Measurements from ENCODE around the gene TIAM2. TPM values are rescaled to one million over a fixed set of nuclear protein-coding genes. Genes with fewer than 3 reads are reported as not detected.

The TIAM2 gene
- total RNA-seq, 2 donors from 2014 or later = 5.1 to 6.7 TPM

DNA sequence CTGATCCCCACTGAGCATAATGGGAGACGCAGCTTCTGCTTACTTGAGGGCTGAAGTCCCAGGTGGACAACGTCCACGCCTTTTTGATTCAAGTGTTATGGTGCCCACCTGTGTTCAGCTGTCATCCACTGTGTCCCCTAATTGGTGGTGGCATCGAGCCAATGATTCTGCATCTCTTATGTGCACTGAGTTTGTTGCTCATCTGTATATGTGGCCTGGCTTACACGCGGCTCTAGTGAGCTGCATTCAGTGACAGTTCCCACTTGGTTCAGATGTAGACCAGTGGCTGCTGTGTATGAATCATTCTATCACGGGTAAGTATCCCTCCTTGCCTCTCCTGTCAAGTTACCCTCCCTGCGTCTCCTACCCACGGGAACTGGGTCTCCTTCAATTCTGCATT is 137.5 kb downstream of the TIAM2 start:
- TF ChIP-seq, protein P1, sequence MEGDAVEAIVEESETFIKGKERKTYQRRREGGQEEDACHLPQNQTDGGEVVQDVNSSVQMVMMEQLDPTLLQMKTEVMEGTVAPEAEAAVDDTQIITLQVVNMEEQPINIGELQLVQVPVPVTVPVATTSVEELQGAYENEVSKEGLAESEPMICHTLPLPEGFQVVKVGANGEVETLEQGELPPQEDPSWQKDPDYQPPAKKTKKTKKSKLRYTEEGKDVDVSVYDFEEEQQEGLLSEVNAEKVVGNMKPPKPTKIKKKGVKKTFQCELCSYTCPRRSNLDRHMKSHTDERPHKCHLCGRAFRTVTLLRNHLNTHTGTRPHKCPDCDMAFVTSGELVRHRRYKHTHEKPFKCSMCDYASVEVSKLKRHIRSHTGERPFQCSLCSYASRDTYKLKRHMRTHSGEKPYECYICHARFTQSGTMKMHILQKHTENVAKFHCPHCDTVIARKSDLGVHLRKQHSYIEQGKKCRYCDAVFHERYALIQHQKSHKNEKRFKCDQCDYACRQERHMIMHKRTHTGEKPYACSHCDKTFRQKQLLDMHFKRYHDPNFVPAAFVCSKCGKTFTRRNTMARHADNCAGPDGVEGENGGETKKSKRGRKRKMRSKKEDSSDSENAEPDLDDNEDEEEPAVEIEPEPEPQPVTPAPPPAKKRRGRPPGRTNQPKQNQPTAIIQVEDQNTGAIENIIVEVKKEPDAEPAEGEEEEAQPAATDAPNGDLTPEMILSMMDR (IDR thresholded peaks at IDR 0.05) = no peak
- intact Hi-C loops (cut with DNase I) = no loop called here

DNA sequence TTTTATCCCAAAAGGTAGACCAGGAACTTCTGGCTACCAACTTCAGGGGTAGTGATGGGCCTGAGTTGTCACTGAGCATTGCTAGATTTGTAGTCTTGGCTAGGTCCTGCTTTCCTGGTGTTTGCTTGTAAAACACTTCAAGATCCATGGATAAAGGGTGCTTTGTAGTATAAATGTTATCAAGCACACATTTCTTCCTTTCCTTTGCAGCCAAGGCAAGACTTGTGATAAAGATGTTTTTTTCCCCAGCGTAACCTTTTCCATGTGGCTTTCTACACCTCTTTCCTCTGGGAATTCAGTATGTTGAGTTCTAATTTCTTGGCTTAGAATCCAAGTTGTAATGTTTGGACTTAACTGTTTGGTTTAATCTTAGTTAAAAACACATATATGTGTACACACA is 145.9 kb downstream of the TIAM2 start:
- Histone ChIP-seq H3K4me1 (no peaks in the 10 kb centered on the region), H3K4me3 (no peak overlapping the region), H3K9ac (ENCODE audit: low read depth in 2 of 2, low read length in 2 of 2) (no peak overlapping the region), H3K27ac (no peak overlapping the region), H3K9me3 (no peaks in the 10 kb centered on the region), H3K36me3 (no peaks in the 10 kb centered on the region), H3K27me3 (no peaks in the 10 kb centered on the region)
- TF ChIP-seq, protein P1 (IDR thresholded peaks at IDR 0.05) = no peak
- DNase-seq = no peak
- intact Hi-C loops (cut with DNase I) = no loop called here

More for the DNA sequence above, 137.5 kb downstream of the TIAM2 start:
- H3K4me1 ChIP-seq = no peaks in the 10 kb centered on the region
- H3K4me3 ChIP-seq = no peak overlapping the region
- H3K9ac ChIP-seq (ENCODE audit: low read depth in 2 of 2, low read length in 2 of 2) = no peak overlapping the region
- H3K9me3 ChIP-seq = no peaks in the 10 kb centered on the region
- H3K27me3 ChIP-seq = no peaks in the 10 kb centered on the region
- no peak overlapping the region for H3K27ac ChIP-seq
- DNase-seq = no peak
- no peaks in the 10 kb centered on the region for H3K36me3 ChIP-seq

DNA sequence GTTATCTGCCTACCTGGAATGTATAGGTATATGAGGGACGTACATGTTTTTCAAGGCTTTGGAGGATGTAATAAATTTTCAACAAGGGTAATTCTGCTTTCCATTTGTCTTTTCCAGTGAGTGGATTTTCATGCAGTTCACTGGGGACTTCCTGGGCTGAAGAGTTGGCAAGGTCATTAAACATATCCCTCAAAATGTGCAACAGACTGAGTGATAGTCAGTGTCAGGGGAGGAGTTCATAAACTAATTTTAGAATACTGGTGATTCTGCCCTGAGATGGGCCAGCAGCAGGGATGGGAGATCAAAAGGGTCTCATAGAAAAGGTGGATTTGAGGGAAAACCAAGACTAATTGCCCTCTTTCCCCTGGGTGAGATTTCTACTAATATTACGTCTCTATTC is 146.4 kb downstream of the TIAM2 start:
- H3K4me1 ChIP-seq = no peaks in the 10 kb centered on the region
- DNase-seq = no peak
- H3K36me3 ChIP-seq = no peaks in the 10 kb centered on the region
- TF ChIP-seq, protein P1 (IDR thresholded peaks at IDR 0.05) = no peak
- H3K9me3 ChIP-seq = no peaks in the 10 kb centered on the region
- no peak overlapping the region for H3K27ac ChIP-seq
- intact Hi-C loops (cut with DNase I) = no loop called here
- H3K4me3 ChIP-seq = no peak overlapping the region
- H3K9ac ChIP-seq (ENCODE audit: low read depth in 2 of 2, low read length in 2 of 2) = no peak overlapping the region
- no peaks in the 10 kb centered on the region for H3K27me3 ChIP-seq

DNA sequence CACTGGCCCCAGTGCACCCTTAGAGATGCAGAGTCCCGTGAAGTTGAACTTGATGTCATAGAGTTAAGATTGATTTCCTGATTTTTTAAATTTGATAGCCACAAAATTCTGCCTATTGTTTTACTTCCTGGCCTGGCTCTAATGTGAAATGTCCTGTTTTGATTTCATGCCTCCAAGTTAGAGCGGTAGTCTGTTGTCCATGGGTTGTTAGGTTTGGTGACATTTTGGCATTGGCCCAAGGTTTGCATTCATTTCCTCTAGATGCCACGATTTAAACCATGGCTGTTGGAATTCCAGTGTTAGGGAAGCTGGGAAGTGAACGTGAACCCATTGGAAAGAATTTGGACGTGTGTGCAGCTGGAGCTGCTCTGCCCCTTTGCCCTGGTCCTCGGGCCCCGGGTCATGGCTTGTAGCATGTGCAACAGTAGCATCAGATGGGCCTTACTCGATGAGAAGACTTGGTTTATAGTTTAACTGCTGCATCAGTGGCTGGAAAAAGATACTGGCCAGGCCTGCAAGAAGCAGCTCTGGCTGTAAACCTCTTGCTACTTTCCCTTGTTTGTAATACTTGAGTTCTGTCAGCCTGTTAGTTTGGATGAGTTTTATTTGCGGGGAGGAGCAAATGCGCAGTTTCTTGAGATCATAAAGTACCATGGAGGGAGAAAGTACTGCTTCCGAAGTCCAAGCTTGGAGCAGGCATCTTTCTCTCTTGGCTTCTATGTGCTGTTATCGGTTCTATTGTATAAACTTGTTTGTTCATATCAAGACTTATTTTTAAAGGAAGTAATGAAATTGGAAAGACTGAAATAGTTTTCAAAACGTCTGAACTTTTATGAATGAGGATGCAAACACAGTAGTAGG is 147.3 kb downstream of the TIAM2 start:
- no peaks in the 10 kb centered on the region for H3K36me3 ChIP-seq
- no peaks in the 10 kb centered on the region for H3K4me1 ChIP-seq
- intact Hi-C loops (cut with DNase I) = no loop called here
- no peaks in the 10 kb centered on the region for H3K9me3 ChIP-seq
- no peak overlapping the region for H3K9ac ChIP-seq (ENCODE audit: low read depth in 2 of 2, low read length in 2 of 2)
- H3K27ac ChIP-seq = peak overlapping the region; percentile 20
- H3K4me3 ChIP-seq = no peak overlapping the region
- DNase-seq = no peak
- TF ChIP-seq, protein P1 (IDR thresholded peaks at IDR 0.05) = no peak
- no peaks in the 10 kb centered on the region for H3K27me3 ChIP-seq

DNA sequence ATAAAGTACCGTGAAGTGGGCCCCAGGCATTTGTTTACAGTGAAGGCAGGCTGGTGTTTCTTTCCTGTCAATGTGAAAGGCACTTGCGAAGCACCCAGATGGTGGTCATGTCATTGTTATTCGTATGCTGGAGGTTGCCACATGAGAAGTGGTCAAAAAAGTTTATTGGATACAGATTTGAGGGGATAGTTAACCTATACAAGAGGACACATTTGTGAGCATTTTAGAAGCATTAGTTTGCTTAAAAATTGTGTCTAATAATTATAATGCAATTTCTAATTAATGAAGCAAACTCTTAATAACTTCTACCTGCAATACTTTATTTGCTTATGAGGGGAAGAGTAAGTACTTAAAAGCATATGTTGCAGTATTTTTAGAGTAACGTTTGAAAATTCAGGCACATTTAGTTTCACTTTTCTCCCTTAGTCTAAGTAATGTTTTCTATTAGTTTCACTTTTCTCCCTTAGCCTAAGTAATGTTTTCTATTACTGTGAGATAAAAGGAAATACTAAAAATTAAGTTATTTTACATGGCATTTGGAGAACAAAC is 148.0 kb downstream of the TIAM2 start:
- H3K9ac ChIP-seq (ENCODE audit: low read depth in 2 of 2, low read length in 2 of 2) = no peak overlapping the region

More for the DNA sequence above, 148.0 kb downstream of the TIAM2 start:
- intact Hi-C loops (cut with DNase I) = no loop called here
- Histone ChIP-seq H3K27me3 (no peaks in the 10 kb centered on the region), H3K9me3 (no peaks in the 10 kb centered on the region), H3K4me3 (no peak overlapping the region), H3K27ac (peak overlapping the region; percentile 20), H3K36me3 (no peaks in the 10 kb centered on the region), H3K4me1 (no peaks in the 10 kb centered on the region)
- no peak for DNase-seq
- TF ChIP-seq, protein P1 (IDR thresholded peaks at IDR 0.05) = no peak
